Activated T-helper 1 cell treated with anti-CD3 and anti-CD28 coated beads, Interleukin-12 subunit alpha, Interleukin-12 subunit beta, Interleukin-2, Interleukin-4 antibody, amounts not matched to agents 30 ng/mL and 10 ng/mL and 1 ng/mL, durations not matched to agents 14 hours and 24 hours and 36 hours (primary cell): ENCODE measurements around the gene BCAS3. TPM values are rescaled to one million over a fixed set of nuclear protein-coding genes. Genes with fewer than 3 reads are reported as not detected.
"Not testable (repeated sequence)": the region's sequence is repeated elsewhere in the genome, so short reads cannot be mapped to it uniquely, and the experiment has no call there.

Experiments
- DNase-seq: peaks from one replicate; pipeline ENCODE4 v3.0.0; 2021; ENCODE audit warnings: low spot score
- H3K27ac Mint-ChIP-seq: one replicate; pipeline ENCODE4 v1.8.0; 2021; ENCODE audit warnings: mild to moderate bottlenecking, mixed read lengths
- H3K27me3 Mint-ChIP-seq: one replicate; pipeline ENCODE4 v1.8.0; 2022; ENCODE audit warnings: mild to moderate bottlenecking, moderate library complexity, mixed read lengths; ENCODE audit not compliant: insufficient read depth
- H3K36me3 Mint-ChIP-seq: one replicate; pipeline ENCODE4 v1.8.0; 2021; ENCODE audit warnings: low read depth, mixed read lengths
- H3K4me1 Mint-ChIP-seq: one replicate; pipeline ENCODE4 v1.8.0; 2021; ENCODE audit warnings: low read depth, mixed read lengths
- H3K4me3 Mint-ChIP-seq: one replicate; pipeline ENCODE4 v1.8.0; 2021; ENCODE audit warnings: mild to moderate bottlenecking, moderate library complexity, mixed read lengths
- H3K9me3 Mint-ChIP-seq: one replicate; pipeline ENCODE4 v1.8.0; 2021; ENCODE audit warnings: mixed read lengths
- intact Hi-C: fragments of 100-400 bp; cut with micrococcal nuclease; formaldehyde crosslinking; loops from one replicate; pipeline ENCODE4 v1.15.1; 2024
- total RNA-seq: library from RNA; stranded (reverse); gene quantifications from 2 replicates; pipeline ENCODE4 v1.2.3, GENCODE V29; 2022

The BCAS3 gene
- total RNA-seq, 1 donor from 2014 or later, result 8.3 TPM

DNA sequence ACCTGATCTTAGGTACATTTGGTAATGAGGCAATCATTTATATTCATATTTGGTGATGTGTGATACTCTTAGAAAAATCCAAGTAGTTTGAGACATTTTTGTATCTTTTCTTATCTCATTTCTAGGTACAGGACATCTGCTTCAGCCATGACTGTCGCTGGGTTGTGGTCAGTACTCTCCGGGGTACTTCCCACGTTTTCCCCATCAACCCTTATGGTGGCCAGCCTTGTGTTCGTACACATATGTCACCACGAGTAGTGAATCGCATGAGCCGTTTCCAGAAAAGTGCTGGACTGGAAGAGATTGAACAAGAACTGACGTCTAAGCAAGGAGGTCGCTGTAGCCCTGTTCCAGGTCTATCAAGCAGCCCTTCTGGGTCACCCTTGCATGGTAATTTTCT is 312.2 kb downstream of the BCAS3 start:
- H3K36me3 Mint-ChIP-seq, result no peaks in the 10 kb centered on the region
- intact Hi-C loops, result no loop called here
- no peak overlapping the region for H3K27ac Mint-ChIP-seq
- H3K4me3 Mint-ChIP-seq, result no peak overlapping the region
- peaks cover 16% of the 10 kb centered on the region for H3K27me3 Mint-ChIP-seq
- no peak for DNase-seq
- no peaks in the 10 kb centered on the region for H3K9me3 Mint-ChIP-seq
- H3K4me1 Mint-ChIP-seq, result no peaks in the 10 kb centered on the region

DNA sequence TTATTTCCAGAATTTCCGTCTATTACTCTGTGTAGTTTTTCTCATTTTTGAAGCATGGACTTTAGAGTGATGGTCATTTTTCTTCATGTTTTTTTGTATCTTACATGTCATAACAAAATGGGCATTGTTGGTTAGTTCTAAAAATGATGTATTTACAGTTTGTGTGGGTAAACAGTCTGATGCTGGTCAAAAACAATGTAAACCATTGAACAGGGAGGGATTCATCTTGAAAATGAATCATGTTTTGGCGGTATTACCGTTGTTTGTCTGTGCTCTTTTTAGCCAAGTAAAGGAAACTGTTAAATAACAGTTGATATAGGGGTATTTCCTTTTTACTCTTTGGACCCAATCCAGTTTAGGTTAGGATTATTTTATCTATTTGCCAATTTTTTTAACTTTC is 315.8 kb downstream of the BCAS3 start:
- H3K27me3 Mint-ChIP-seq, result peaks cover 10% of the 10 kb centered on the region
- H3K27ac Mint-ChIP-seq, result no peak overlapping the region
- intact Hi-C loops, result no loop called here
- H3K4me1 Mint-ChIP-seq, result no peaks in the 10 kb centered on the region
- H3K36me3 Mint-ChIP-seq, result no peaks in the 10 kb centered on the region
- no peak overlapping the region for H3K4me3 Mint-ChIP-seq
- DNase-seq, result no peak
- no peaks in the 10 kb centered on the region for H3K9me3 Mint-ChIP-seq

DNA sequence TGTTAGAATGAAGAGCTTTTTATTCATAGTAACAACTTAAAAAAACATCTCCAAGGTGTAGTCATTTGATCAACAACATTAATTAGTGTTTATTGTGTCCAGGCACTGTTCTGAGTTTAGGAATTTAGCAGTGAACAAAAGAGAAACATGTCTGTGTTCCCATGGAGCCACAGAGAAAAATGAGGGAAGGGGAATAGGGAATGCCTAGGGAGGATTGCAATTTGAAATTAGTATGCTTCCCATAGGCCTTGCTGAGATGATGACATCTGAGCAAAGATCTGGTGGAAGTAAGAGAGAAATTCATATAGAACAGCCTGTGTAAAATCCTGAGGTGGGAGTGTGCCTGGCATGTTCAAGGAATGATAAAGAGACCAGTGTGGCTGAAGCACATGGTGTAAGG is 318.0 kb downstream of the BCAS3 start:
- no peaks in the 10 kb centered on the region for H3K4me1 Mint-ChIP-seq
- H3K36me3 Mint-ChIP-seq, result no peaks in the 10 kb centered on the region
- peaks cover 11% of the 10 kb centered on the region for H3K27me3 Mint-ChIP-seq
- intact Hi-C loops, result no loop called here
- no peak overlapping the region for H3K27ac Mint-ChIP-seq
- H3K9me3 Mint-ChIP-seq, result no peaks in the 10 kb centered on the region
- no peak for DNase-seq
- no peak overlapping the region for H3K4me3 Mint-ChIP-seq

DNA sequence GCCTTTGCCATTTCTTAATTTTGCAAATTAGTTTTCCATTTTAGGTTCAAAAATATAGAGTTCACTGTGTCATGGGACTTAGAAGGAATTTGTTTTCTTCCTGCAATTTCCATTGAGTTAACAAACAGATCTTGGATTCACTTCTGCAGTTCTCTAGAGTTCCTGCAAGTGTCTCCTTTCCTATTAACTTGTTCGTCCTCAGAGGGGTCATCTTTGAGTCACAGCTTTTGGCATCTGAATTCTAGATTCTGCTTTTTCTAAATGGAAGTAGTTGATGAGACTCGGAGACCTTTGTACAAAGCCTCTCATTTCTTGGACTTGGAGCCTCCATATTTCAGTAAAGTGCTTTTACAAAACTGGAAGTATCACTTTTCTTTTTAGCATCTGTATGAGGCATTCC is 323.3 kb downstream of the BCAS3 start:
- Mint-ChIP-seq H3K27ac (no peak overlapping the region), H3K27me3 (peaks cover 3% of the 10 kb centered on the region), H3K4me1 (peaks cover 4% of the 10 kb centered on the region), H3K4me3 (no peak overlapping the region), H3K36me3 (peaks cover 2% of the 10 kb centered on the region), H3K9me3 (peaks cover 3% of the 10 kb centered on the region)
- no peak for DNase-seq
- intact Hi-C loops, result loop anchor here (5.0 to 10.0 kb wide), 2 partner anchors 406 to 454 kb away; partner anchors contain the start of gene TBX4

DNA sequence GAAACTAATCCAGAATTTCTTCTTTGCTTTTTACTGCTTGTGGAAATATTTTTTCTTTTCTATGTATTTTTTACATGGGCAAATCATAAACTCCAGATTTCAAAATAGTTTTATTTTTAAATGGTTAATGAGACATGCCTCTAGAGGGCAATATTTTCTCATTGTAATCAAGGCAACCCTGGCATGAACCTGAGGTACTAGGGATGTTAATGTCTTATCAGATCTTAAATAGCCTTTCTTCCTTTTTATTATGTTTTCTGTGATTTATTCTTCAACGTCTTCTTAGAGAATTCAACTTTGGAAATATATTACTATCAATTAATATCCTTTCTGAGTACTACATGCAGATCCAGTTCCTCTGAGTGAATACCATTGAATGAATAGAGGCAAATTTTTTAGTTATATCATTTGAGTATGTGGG is 324.7 kb downstream of the BCAS3 start:
- intact Hi-C loops, result loop anchor here (1.0 to 10.0 kb wide), 5 partner anchors 282 to 452 kb away; partner anchors contain the start of gene TBX4
- DNase-seq, result no peak
- no peak overlapping the region for H3K27ac Mint-ChIP-seq
- H3K4me3 Mint-ChIP-seq, result no peak overlapping the region
- peaks cover 3% of the 10 kb centered on the region for H3K27me3 Mint-ChIP-seq
- peaks cover 4% of the 10 kb centered on the region for H3K4me1 Mint-ChIP-seq
- peaks cover 2% of the 10 kb centered on the region for H3K36me3 Mint-ChIP-seq
- H3K9me3 Mint-ChIP-seq, result peaks cover 3% of the 10 kb centered on the region

DNA sequence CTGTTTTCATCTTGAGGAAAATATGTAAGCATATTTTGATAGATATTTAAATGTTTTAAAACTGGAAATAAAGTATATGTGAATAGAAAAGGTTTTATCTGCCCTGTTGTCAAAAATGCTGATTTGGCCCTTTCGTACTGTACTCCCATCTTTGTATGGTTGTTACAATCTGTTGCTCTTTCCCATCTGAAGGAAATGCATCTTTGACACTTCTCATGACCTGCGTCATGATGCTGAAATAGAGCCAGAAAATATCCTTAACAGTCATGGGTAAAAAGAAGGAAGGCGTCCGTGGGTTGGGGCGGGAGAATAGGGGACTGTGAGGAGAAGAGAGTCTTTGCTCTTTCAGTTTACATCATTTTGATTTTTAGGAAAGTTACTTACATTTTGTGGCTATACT is 327.7 kb downstream of the BCAS3 start:
- H3K27me3 Mint-ChIP-seq, result peaks cover 2% of the 10 kb centered on the region
- no peak for DNase-seq
- no peak overlapping the region for H3K27ac Mint-ChIP-seq
- peaks cover 3% of the 10 kb centered on the region for H3K9me3 Mint-ChIP-seq
- no peak overlapping the region for H3K4me3 Mint-ChIP-seq
- peaks cover 2% of the 10 kb centered on the region for H3K36me3 Mint-ChIP-seq
- intact Hi-C loops, result loop anchor here (10.0 kb wide), 1 partner anchor 449 kb away; the partner anchor contains the start of gene TBX4
- peaks cover 4% of the 10 kb centered on the region for H3K4me1 Mint-ChIP-seq

DNA sequence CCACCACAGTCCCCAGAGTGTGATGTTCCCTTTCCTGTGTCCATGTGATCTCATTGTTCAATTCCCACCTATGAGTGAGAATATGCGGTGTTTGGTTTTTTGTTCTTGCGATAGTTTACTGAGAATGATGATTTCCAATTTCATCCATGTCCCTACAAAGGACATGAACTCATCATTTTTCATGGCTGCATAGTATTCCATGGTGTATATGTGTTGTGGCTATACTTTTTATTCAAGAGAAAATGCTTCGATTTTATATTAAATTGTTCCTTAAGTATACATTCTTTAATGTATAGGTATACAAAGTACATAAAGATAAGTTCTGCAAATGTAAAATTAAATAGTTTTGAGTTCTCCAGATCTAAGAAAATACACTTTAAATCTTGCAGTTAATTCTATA is 328.3 kb downstream of the BCAS3 start:
- intact Hi-C loops, result loop anchor here (10.0 kb wide), 1 partner anchor 449 kb away; the partner anchor contains the start of gene TBX4

DNA sequence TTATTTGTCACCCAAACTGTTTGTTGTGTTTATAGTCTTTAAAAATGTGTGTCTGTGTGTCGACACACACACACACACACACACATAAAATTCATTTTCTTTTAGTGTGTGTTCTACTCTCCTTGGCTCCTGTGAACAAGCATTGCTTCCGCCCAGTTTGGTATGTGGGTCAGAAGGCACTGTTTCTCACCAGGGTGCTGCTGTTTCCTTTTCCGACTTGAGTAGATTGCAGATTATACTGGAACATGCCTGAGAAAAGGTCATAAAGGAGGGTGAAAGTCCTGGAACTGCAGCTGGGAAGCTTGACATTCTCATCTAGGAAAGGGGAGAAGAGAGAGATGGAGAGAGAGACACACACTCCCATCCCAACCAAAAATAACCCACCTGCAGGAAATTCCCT is 330.3 kb downstream of the BCAS3 start:
- DNase-seq, result no peak
- no peak overlapping the region for H3K4me3 Mint-ChIP-seq
- no peaks in the 10 kb centered on the region for H3K4me1 Mint-ChIP-seq
- peaks cover 3% of the 10 kb centered on the region for H3K9me3 Mint-ChIP-seq
- intact Hi-C loops, result loop anchor here (10.0 kb wide), 1 partner anchor 447 kb away; the partner anchor contains the start of gene TBX4
- peaks cover 2% of the 10 kb centered on the region for H3K36me3 Mint-ChIP-seq
- no peak overlapping the region for H3K27ac Mint-ChIP-seq
- peaks cover 2% of the 10 kb centered on the region for H3K27me3 Mint-ChIP-seq

More for the DNA sequence above, 328.3 kb downstream of the BCAS3 start:
- not testable (repeated sequence) for DNase-seq, H3K27me3 Mint-ChIP-seq, H3K4me1 Mint-ChIP-seq, H3K36me3 Mint-ChIP-seq, H3K9me3 Mint-ChIP-seq, H3K4me3 Mint-ChIP-seq, H3K27ac Mint-ChIP-seq

DNA sequence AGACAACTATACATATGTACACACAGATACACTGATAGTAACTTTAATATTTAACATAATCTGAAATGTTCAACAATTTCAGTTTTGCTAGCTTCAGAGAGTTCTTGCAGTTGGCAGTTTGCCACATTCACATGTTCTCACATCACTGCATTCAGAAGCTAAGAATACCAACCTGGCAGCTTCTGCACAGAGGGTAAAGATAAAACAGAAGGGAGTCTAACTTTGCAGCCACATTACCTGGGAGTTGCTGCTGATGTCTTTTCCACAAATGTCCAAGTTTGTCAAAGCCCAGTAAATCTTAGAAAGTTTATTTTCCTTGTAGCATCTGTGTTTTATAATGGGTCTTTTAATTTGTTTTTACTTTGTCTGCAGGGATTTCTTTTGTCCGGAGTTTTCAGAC is 332.0 kb downstream of the BCAS3 start:
- no peak for DNase-seq
- H3K36me3 Mint-ChIP-seq, result no peaks in the 10 kb centered on the region
- H3K4me3 Mint-ChIP-seq, result no peak overlapping the region
- H3K27me3 Mint-ChIP-seq, result peaks cover 2% of the 10 kb centered on the region
- no peak overlapping the region for H3K27ac Mint-ChIP-seq
- intact Hi-C loops, result loop anchor here (10.0 kb wide), 1 partner anchor 445 kb away; the partner anchor contains the start of gene TBX4
- peaks cover 3% of the 10 kb centered on the region for H3K9me3 Mint-ChIP-seq
- no peaks in the 10 kb centered on the region for H3K4me1 Mint-ChIP-seq

DNA sequence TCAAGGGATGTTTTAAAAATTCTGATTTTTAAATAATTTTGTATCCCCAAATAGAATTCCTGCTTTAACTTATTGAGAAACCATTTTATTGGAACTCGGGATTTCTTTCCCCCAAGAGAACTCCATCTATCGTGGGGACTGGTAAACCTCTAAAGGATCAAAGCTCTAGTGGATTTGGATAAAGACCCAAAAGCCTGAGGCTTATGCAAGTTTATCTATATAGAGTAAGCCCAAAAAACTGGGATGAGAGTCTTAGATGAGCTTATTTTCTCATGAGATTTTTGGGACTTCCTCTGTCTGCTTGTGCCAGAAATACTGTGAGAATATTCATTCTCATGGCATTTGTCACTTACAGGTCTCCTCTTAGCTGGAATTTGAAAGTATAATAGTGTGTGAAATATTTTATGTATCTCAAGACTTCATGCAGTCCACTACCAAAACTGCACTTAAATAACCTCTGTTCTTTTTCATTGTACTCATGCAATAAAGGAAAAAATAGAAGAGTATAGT is 333.1 kb downstream of the BCAS3 start:
- H3K4me1 Mint-ChIP-seq, result no peaks in the 10 kb centered on the region
- peaks cover 2% of the 10 kb centered on the region for H3K27me3 Mint-ChIP-seq
- H3K4me3 Mint-ChIP-seq, result no peak overlapping the region
- DNase-seq, result no peak
- no peaks in the 10 kb centered on the region for H3K9me3 Mint-ChIP-seq
- no peak overlapping the region for H3K27ac Mint-ChIP-seq
- no peaks in the 10 kb centered on the region for H3K36me3 Mint-ChIP-seq
- intact Hi-C loops, result no loop called here

DNA sequence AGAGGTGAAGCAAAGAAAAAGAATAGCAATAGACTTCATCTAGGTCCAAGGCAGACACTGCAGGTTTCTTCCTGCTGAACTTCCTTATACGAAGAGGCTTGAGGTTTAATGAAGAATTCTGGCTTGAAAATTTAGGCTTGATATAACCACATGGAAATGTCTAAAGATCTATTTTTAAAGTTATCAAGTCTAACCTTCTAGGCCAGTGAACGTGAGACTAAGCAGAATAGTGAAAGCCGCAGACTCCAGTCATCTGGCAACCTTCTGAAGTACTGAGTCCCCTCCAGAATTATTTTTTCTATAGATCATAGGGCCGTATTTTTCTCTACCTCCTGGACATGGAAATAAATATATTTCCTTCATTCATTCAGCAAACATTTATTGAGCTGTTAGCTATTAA is 333.6 kb downstream of the BCAS3 start:
- no peaks in the 10 kb centered on the region for H3K4me1 Mint-ChIP-seq
- H3K27me3 Mint-ChIP-seq, result peaks cover 2% of the 10 kb centered on the region

DNA sequence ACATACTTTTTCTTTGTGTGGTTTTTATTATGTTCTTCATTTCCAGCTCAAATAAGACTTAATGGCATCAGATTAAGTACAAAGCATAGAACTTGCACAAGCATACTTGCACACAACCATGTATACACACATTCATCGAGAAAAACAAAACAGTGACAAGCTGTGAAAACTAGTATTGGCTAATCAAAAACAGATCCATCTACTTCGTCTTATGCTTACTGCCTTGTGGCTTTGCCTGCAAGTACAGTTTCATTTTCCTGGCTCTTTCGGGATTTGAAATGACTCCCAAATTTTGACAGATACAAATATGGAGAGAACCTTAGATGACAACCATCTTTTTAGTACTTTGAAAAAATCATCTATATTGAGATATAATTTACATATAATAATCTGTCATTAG is 338.3 kb downstream of the BCAS3 start:
- H3K36me3 Mint-ChIP-seq, result no peaks in the 10 kb centered on the region
- no peak overlapping the region for H3K4me3 Mint-ChIP-seq
- DNase-seq, result no peak
- no peaks in the 10 kb centered on the region for H3K27me3 Mint-ChIP-seq
- intact Hi-C loops, result no loop called here
- no peaks in the 10 kb centered on the region for H3K9me3 Mint-ChIP-seq
- H3K4me1 Mint-ChIP-seq, result no peaks in the 10 kb centered on the region
- no peak overlapping the region for H3K27ac Mint-ChIP-seq

More for the DNA sequence above, 333.6 kb downstream of the BCAS3 start:
- Mint-ChIP-seq H3K36me3 (no peaks in the 10 kb centered on the region), H3K9me3 (no peaks in the 10 kb centered on the region), H3K27ac (no peak overlapping the region), H3K4me3 (no peak overlapping the region)
- intact Hi-C loops, result no loop called here
- no peak for DNase-seq

DNA sequence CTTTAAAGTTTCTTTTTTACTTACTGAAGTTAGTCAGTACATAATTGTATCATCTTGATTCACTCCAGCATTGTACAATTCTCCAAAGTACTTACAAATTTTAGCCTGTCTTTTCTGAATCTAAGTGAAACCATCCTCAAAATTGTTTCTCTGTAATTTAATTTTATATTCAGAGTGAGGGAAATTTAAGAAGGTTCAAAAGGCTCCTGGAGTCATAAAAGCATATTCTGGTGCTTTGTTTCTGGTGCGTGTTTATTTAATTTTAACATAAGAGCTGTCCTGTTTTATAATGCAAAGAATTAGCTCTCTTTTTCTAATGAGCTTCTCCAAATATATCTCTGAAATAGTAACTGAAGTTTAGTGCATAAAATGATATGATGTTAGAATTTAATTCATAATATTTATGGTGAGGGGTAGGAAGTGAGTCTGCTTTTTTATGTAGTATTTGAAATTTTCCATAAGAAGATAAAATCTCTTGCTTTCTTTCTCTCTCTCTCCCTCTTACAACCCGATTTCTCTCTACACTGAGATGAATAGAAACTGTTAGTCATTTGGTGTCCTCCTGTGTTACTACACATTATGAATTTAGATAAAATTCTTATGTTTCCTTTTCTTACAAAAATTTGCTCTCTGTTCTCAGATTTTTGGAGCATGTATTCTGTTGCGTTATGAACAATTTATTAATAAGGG is 339.8 kb downstream of the BCAS3 start:
- H3K4me1 Mint-ChIP-seq, result no peaks in the 10 kb centered on the region

More for the DNA sequence above, 339.8 kb downstream of the BCAS3 start:
- H3K27ac Mint-ChIP-seq, result no peak overlapping the region
- intact Hi-C loops, result no loop called here
- H3K9me3 Mint-ChIP-seq, result no peaks in the 10 kb centered on the region
- H3K27me3 Mint-ChIP-seq, result no peaks in the 10 kb centered on the region
- no peaks in the 10 kb centered on the region for H3K36me3 Mint-ChIP-seq
- no peak overlapping the region for H3K4me3 Mint-ChIP-seq
- DNase-seq, result no peak
